Measurements from ENCODE around the gene MYDGF. TPM values are rescaled to one million over a fixed set of nuclear protein-coding genes. Genes with fewer than 3 reads are reported as not detected.

The MYDGF gene
- total RNA-seq, 4 donors from 2014 or later: 21.8 to 63.5 (median 44.4) TPM

- DNase-seq: no peak
- H3K36me3 ChIP-seq: no peaks in the 10 kb centered on the region
- H3K9me3 ChIP-seq: no peaks in the 10 kb centered on the region
- H3K4me1 ChIP-seq: no peaks in the 10 kb centered on the region
- intact Hi-C loops (cut with DNase I; ENCODE audit: low total_unique reads): no loop called here
- no peak overlapping the region for H3K4me3 ChIP-seq
- H3K27me3 ChIP-seq: no peaks in the 10 kb centered on the region
- TF ChIP-seq POLR2A (IDR thresholded peaks at IDR 0.05) (no peak), CTCF (IDR thresholded peaks at IDR 0.05) (no peak)
- H3K27ac ChIP-seq: no peak overlapping the region
Measured at GRCh38 chr19:4690361-4690760, 20.2 kb upstream of the MYDGF start.

GRCh38 chr19:4689403-4689802, 19.3 kb upstream of the MYDGF start:
- no peaks in the 10 kb centered on the region for H3K9me3 ChIP-seq
- intact Hi-C loops (cut with DNase I; ENCODE audit: low total_unique reads): no loop called here
- H3K27ac ChIP-seq: no peak overlapping the region
- TF ChIP-seq POLR2A (IDR thresholded peaks at IDR 0.05): no peak
- TF ChIP-seq CTCF (IDR thresholded peaks at IDR 0.05): no peak
- no peak overlapping the region for H3K4me3 ChIP-seq
- DNase-seq: no peak
- H3K36me3 ChIP-seq: no peaks in the 10 kb centered on the region
- H3K4me1 ChIP-seq: no peaks in the 10 kb centered on the region
- no peaks in the 10 kb centered on the region for H3K27me3 ChIP-seq

GRCh38 chr19:4688587-4688986, 18.4 kb upstream of the MYDGF start:
- H3K27ac ChIP-seq: no peak overlapping the region
- H3K4me3 ChIP-seq: no peak overlapping the region
- no peaks in the 10 kb centered on the region for H3K4me1 ChIP-seq
- intact Hi-C loops (cut with DNase I; ENCODE audit: low total_unique reads): no loop called here
- H3K36me3 ChIP-seq: no peaks in the 10 kb centered on the region
- no peaks in the 10 kb centered on the region for H3K27me3 ChIP-seq
- no peaks in the 10 kb centered on the region for H3K9me3 ChIP-seq
- no peak for DNase-seq
- TF ChIP-seq CTCF (IDR thresholded peaks at IDR 0.05): no peak
- no peak for TF ChIP-seq POLR2A (IDR thresholded peaks at IDR 0.05)

GRCh38 chr19:4687396-4687795, 17.3 kb upstream of the MYDGF start:
- intact Hi-C loops (cut with DNase I; ENCODE audit: low total_unique reads): no loop called here
- H3K4me3 ChIP-seq: no peak overlapping the region
- no peaks in the 10 kb centered on the region for H3K27me3 ChIP-seq
- no peak overlapping the region for H3K27ac ChIP-seq
- DNase-seq: no peak
- TF ChIP-seq CTCF (IDR thresholded peaks at IDR 0.05) (no peak), POLR2A (IDR thresholded peaks at IDR 0.05) (no peak)
- H3K36me3 ChIP-seq: no peaks in the 10 kb centered on the region
- no peaks in the 10 kb centered on the region for H3K4me1 ChIP-seq
- no peaks in the 10 kb centered on the region for H3K9me3 ChIP-seq

GRCh38 chr19:4686700-4687099, 16.6 kb upstream of the MYDGF start:
- no peaks in the 10 kb centered on the region for H3K4me1 ChIP-seq
- DNase-seq: no peak
- no peak overlapping the region for H3K4me3 ChIP-seq
- no peaks in the 10 kb centered on the region for H3K27me3 ChIP-seq
- no peaks in the 10 kb centered on the region for H3K36me3 ChIP-seq
- no peak for TF ChIP-seq POLR2A (IDR thresholded peaks at IDR 0.05)
- intact Hi-C loops (cut with DNase I; ENCODE audit: low total_unique reads): no loop called here
- no peaks in the 10 kb centered on the region for H3K9me3 ChIP-seq
- no peak overlapping the region for H3K27ac ChIP-seq
